H1 (cell line): ENCODE data around the gene CDPF1. TPM values are rescaled to one million over a fixed set of nuclear protein-coding genes. Genes with fewer than 3 reads are reported as not detected.

ENCODE experiments used
- CHD7 ChIP-seq: fragments of 300-600 bp; sonication (generic); IDR thresholded peaks from 2 replicates; pipeline ENCODE4 v1.7.1; 2012; ENCODE audit warnings: low read length, moderate library complexity, mild to moderate bottlenecking, inconsistent platforms; ENCODE audit not compliant: insufficient replicate concordance
- polyA plus RNA-seq, 7 experiments: library from polyadenylated mRNA; depleted of rRNA in 3 of 7; stranded (reverse) in 5 of 7; unstranded in 2 of 7; fragments of >200 nt in 5 of 7; fragments of 200-250 nt in 2 of 7; gene quantifications; 1 replicate in 5 of 7; 2 replicates in 1 of 7; 4 replicates in 1 of 7; pipeline versions ENCODE4 v1.2.1 to v1.2.3, GENCODE V29; 2011 to 2013; ENCODE audit warnings: missing spikeins in 2 of 7, mixed read lengths in 2 of 7
- total RNA-seq: library from RNA; stranded (reverse); fragmentation: NEBNext Ultra II Directional; extraction: Animal tissue kit (Norgen Biotek cat#: 25700); gene quantifications from 2 replicates; pipeline ENCODE4 v1.2.1, GENCODE V29; 2021

Gene CDPF1
- total and polyA plus RNA-seq, 2 of the 8 experiments (the other 6 are each of a cell fraction or from before 2014, with no cell fraction given): 9.7 to 13.7 TPM

GRCh38 chr22:46269564-46269963 lies 19.5 kb upstream of the CDPF1 start (continued):
- no peak for TF ChIP-seq CHD7
